ENCODE results near the gene WDR46. TPM values are rescaled to one million over a fixed set of nuclear protein-coding genes. Genes with fewer than 3 reads are reported as not detected.

WDR46 gene
- total RNA-seq, 4 donors from 2014 or later: 46.5 to 88.4 (median 69.1) TPM

GRCh38 chr6:33251395-33252012, 37.5 kb downstream of the WDR46 start:
- peaks cover 0 to 22% (median 0%) of the 10 kb centered on the region in 3 donors for H3K36me3 ChIP-seq
- no peaks in the 10 kb centered on the region for H3K27me3 ChIP-seq
- DNase-seq (ENCODE audit: low spot score in 2 of 2): no peak
- 81 to 83% methylated on average over 6 of the region's 6 CpGs for WGBS, 2 donors
- no peak for TF ChIP-seq CTCF (IDR thresholded peaks at IDR 0.05)
- TF ChIP-seq POLR2A (IDR thresholded peaks at IDR 0.05): no peak
- H3K27ac ChIP-seq: no peak overlapping the region
- no peak overlapping the region for H3K4me3 ChIP-seq
- peaks cover 0 to 29% (median 17%) of the 10 kb centered on the region in 4 donors for H3K4me1 ChIP-seq
- no peaks in the 10 kb centered on the region for H3K9me3 ChIP-seq

GRCh38 chr6:33250731-33251130, 38.3 kb downstream of the WDR46 start:
- H3K27me3 ChIP-seq: no peaks in the 10 kb centered on the region
- peaks cover 0 to 29% (median 17%) of the 10 kb centered on the region in 4 donors for H3K4me1 ChIP-seq
- H3K4me3 ChIP-seq: no peak overlapping the region
- H3K36me3 ChIP-seq: peaks cover 0 to 22% (median 0%) of the 10 kb centered on the region in 3 donors
- peak overlapping the region in 2 of 4 donors; percentile 89 to 98 for H3K27ac ChIP-seq
- TF ChIP-seq EP300 (IDR thresholded peaks at IDR 0.05) (no peak), POLR2A (IDR thresholded peaks at IDR 0.05) (no peak), CTCF (IDR thresholded peaks at IDR 0.05) (no peak)
- no peak for DNase-seq (ENCODE audit: low spot score in 2 of 2)
- WGBS, 2 donors: 89 to 97% methylated on average over 13 of the region's 13 CpGs
- no peaks in the 10 kb centered on the region for H3K9me3 ChIP-seq

GRCh38 chr6:33249732-33250630, 39.1 kb downstream of the WDR46 start:
- Histone ChIP-seq H3K36me3 (peaks cover 0 to 19% (median 0%) of the 10 kb centered on the region in 3 donors), H3K9me3 (no peaks in the 10 kb centered on the region), H3K4me3 (peak overlapping the region; percentile 42 to 68 (median 46)), H3K27ac (peak overlapping the region; percentile 78 to 98 (median 93)), H3K27me3 (no peaks in the 10 kb centered on the region), H3K4me1 (peaks cover 0 to 29% (median 17%) of the 10 kb centered on the region in 4 donors)
- 13 to 20% methylated on average over 15 of the region's 15 CpGs for WGBS, 2 donors
- DNase-seq (ENCODE audit: low spot score in 2 of 2): no peak
- TF ChIP-seq POLR2A (IDR thresholded peaks at IDR 0.05) (no peak), CTCF (IDR thresholded peaks at IDR 0.05) (no peak), EP300 (IDR thresholded peaks at IDR 0.05) (no peak)

- no peaks in the 10 kb centered on the region for H3K27me3 ChIP-seq
- no peaks in the 10 kb centered on the region for H3K9me3 ChIP-seq
- H3K36me3 ChIP-seq: peaks cover 0 to 11% (median 0%) of the 10 kb centered on the region in 3 donors
- TF ChIP-seq POLR2A (IDR thresholded peaks at IDR 0.05): peak; percentile 62 to 74
- peak; percentile 16 to 45 (median 25) for TF ChIP-seq CTCF (IDR thresholded peaks at IDR 0.05)
- peak; percentile 55 to 90 for TF ChIP-seq EP300 (IDR thresholded peaks at IDR 0.05)
- peak overlapping the region; percentile 88 to 98 (median 93) for H3K27ac ChIP-seq
- peak overlapping the region; percentile 42 to 68 (median 46) for H3K4me3 ChIP-seq
- H3K4me1 ChIP-seq: peaks cover 0 to 29% (median 17%) of the 10 kb centered on the region in 4 donors
- peak; percentile 94 to 96 for DNase-seq (ENCODE audit: low spot score in 2 of 2)
- 1% methylated on average over 48 to 58 of the region's 58 CpGs for WGBS, 2 donors
Observed at GRCh38 chr6:33248932-33249731, 39.9 kb downstream of the WDR46 start.
